Small intestine (tissue), 7 donors: Measurements from ENCODE around the gene JOSD2. TPM values are rescaled to one million over a fixed set of nuclear protein-coding genes. Genes with fewer than 3 reads are reported as not detected.

ENCODE experiments used
- DNase-seq, 2 donors: peaks; one replicate each; pipeline versions ENCODE4 v3.0.0 to v3.0.0-alpha.2; 2013
- FAIRE-seq: peaks from 2 replicates; lab custom pipeline; 2012; peaks lifted over from hg19 to GRCh38; lab: Jason Lieb, UNC
- H3K27ac ChIP-seq, 3 donors: one replicate each; pipeline ENCODE4 v1.5.1; 2013; ENCODE audit warnings: low read length in 2 of 3, mild to moderate bottlenecking in 2 of 3, control low read depth in 1 of 3, inconsistent platforms in 1 of 3, low read depth in 1 of 3, moderate library complexity in 1 of 3
- H3K27me3 ChIP-seq, 3 donors: one replicate each; pipeline ENCODE4 v1.6.1; 2013; ENCODE audit warnings: low read length in 3 of 3, inconsistent platforms in 1 of 3; ENCODE audit not compliant: control insufficient read depth in 3 of 3, insufficient read depth in 3 of 3
- H3K36me3 ChIP-seq, 3 donors: one replicate each; pipeline ENCODE4 v1.6.1; 2013; ENCODE audit warnings: low read length in 3 of 3, inconsistent platforms in 1 of 3, low read depth in 1 of 3, mild to moderate bottlenecking in 1 of 3, moderate library complexity in 1 of 3; ENCODE audit not compliant: control insufficient read depth in 3 of 3, insufficient read depth in 2 of 3
- H3K4me1 ChIP-seq, 3 donors: one replicate each; pipeline ENCODE4 v1.6.1; 2013; ENCODE audit warnings: low read length in 2 of 3, inconsistent platforms in 1 of 3, low read depth in 1 of 3, mild to moderate bottlenecking in 1 of 3, moderate library complexity in 1 of 3; ENCODE audit not compliant: control insufficient read depth in 3 of 3, insufficient read depth in 2 of 3
- H3K4me3 ChIP-seq, 3 donors: one replicate each; pipeline ENCODE4 v1.5.1; 2013; ENCODE audit warnings: low read length in 3 of 3, control low read depth in 1 of 3, inconsistent platforms in 1 of 3, low read depth in 1 of 3, mild to moderate bottlenecking in 1 of 3, moderate library complexity in 1 of 3
- H3K9me3 ChIP-seq, 2 donors: one replicate each; pipeline ENCODE4 v1.6.1; 2013; ENCODE audit warnings: low read depth in 1 of 2, low read length in 1 of 2; ENCODE audit not compliant: control insufficient read depth in 2 of 2, insufficient read depth in 1 of 2
- WGBS, 3 donors: extraction: QIAGEN DNeasy Blood & Tissue Kit; methylation state at CpG; one replicate each; pipeline ENCODE4 v1.1.7; 2013; 5-methylcytosine and 5-hydroxymethylcytosine counted together
- polyA plus RNA-seq, 4 donors: library from polyadenylated mRNA; stranded (reverse) in 3 of 4; unstranded in 1 of 4; fragments of 200-250 nt in 3 of 4; fragments of 120-200 nt in 1 of 4; gene quantifications; one replicate each; pipeline versions ENCODE4 v1.2.1 to v1.2.3, GENCODE V29; 2013
- donor health status: healthy with polysubstance abuse.
- donor health status: control.
- donor health status: control.
- donor health status: Bipolar disorder and iron deficiency.
- donor health status: healthy.

JOSD2 gene
- polyA plus RNA-seq, 4 donors = 21.2 to 97.8 (median 74.1) TPM

- Histone ChIP-seq H3K9me3 (peaks cover 0 to 15% of the 10 kb centered on the region in 2 donors), H3K27me3 (peaks cover 0 to 7% (median 2%) of the 10 kb centered on the region in 3 donors), H3K4me3 (no peak overlapping the region), H3K36me3 (no peaks in the 10 kb centered on the region), H3K4me1 (peaks cover 0 to 4% (median 0%) of the 10 kb centered on the region in 3 donors), H3K27ac (no peak overlapping the region)
- DNase-seq (no peak), FAIRE-seq (no peak)
- WGBS, 3 donors = 36 to 49% (median 46%) methylated on average over 26 of the region's 26 CpGs
Measured at GRCh38 chr19:50490991-50491472, 20.0 kb downstream of the JOSD2 start.

GRCh38 chr19:50490411-50490811 is 20.6 kb downstream of the JOSD2 start:
- Histone ChIP-seq H3K4me3 (no peak overlapping the region), H3K4me1 (peaks cover 0 to 4% (median 0%) of the 10 kb centered on the region in 3 donors), H3K27me3 (peaks cover 0 to 7% (median 2%) of the 10 kb centered on the region in 3 donors), H3K27ac (no peak overlapping the region), H3K36me3 (peaks cover 0 to 3% (median 0%) of the 10 kb centered on the region in 3 donors), H3K9me3 (peaks cover 0 to 15% of the 10 kb centered on the region in 2 donors)
- FAIRE-seq (no peak), DNase-seq (no peak)
- WGBS, 3 donors = 94 to 95% (median 95%) methylated on average over 18 of the region's 18 CpGs

- H3K4me3 ChIP-seq = no peak overlapping the region
- H3K9me3 ChIP-seq = peaks cover 0 to 15% of the 10 kb centered on the region in 2 donors
- H3K27ac ChIP-seq = no peak overlapping the region
- FAIRE-seq (no peak), DNase-seq (no peak)
- WGBS, 3 donors = 48 to 74% (median 68%) methylated on average over 24 of the region's 24 CpGs
- H3K36me3 ChIP-seq = peaks cover 0 to 8% (median 0%) of the 10 kb centered on the region in 3 donors
- H3K4me1 ChIP-seq = peaks cover 0 to 4% (median 0%) of the 10 kb centered on the region in 3 donors
- H3K27me3 ChIP-seq = peaks cover 0 to 5% (median 2%) of the 10 kb centered on the region in 3 donors
Measured at GRCh38 chr19:50489461-50490011, 21.5 kb downstream of the JOSD2 start.

DNA sequence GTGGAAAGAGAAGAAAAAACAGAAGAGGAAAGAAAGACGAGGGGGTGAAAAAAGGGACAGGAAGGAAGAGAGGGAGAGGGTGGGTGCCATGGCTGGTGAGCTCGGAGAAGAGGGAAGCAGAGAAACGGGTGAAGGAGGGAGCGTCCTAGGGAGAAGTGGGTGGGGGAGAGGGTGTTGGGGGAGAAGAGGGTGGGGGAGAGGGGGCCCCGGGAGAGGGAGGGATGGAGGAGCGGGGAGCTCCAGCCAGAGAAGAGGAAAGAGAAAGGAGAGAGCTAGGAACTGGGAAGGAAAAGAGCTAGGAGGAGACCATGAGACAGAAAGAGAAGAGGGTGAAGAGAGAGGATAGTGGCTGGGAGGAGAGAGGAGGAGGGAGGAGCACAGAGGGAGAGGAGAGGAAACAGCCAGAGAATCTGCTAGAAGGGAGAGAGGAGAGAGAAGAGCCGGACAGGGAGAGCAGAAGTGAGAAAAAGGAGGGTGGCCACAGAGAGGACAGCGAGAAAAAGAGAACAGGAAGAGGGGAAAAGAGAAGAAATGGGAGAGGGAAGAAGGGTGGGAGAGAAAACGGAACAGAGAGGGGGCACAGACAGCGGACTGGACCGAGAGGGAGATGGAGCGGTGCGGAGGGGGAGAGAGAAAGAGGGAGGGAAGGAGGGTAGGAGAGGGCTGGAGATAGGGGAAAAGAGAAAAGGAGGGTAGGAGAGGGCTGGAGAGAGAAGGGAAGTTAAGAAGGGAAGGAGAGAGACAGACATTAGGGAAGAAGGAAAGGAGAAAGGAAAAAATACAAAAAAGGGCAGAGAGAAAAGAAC is 22.4 kb downstream of the JOSD2 start:
- no peak overlapping the region for H3K4me3 ChIP-seq
- H3K9me3 ChIP-seq = peaks cover 0 to 15% of the 10 kb centered on the region in 2 donors
- WGBS, 3 donors = 30 to 53% (median 50%) methylated on average over 13 of the region's 13 CpGs
- FAIRE-seq (no peak), DNase-seq (no peak)
- H3K4me1 ChIP-seq = peaks cover 0 to 4% (median 0%) of the 10 kb centered on the region in 3 donors
- peaks cover 0 to 8% (median 0%) of the 10 kb centered on the region in 3 donors for H3K36me3 ChIP-seq
- H3K27ac ChIP-seq = no peak overlapping the region
- H3K27me3 ChIP-seq = peaks cover 0 to 5% (median 2%) of the 10 kb centered on the region in 3 donors

DNA sequence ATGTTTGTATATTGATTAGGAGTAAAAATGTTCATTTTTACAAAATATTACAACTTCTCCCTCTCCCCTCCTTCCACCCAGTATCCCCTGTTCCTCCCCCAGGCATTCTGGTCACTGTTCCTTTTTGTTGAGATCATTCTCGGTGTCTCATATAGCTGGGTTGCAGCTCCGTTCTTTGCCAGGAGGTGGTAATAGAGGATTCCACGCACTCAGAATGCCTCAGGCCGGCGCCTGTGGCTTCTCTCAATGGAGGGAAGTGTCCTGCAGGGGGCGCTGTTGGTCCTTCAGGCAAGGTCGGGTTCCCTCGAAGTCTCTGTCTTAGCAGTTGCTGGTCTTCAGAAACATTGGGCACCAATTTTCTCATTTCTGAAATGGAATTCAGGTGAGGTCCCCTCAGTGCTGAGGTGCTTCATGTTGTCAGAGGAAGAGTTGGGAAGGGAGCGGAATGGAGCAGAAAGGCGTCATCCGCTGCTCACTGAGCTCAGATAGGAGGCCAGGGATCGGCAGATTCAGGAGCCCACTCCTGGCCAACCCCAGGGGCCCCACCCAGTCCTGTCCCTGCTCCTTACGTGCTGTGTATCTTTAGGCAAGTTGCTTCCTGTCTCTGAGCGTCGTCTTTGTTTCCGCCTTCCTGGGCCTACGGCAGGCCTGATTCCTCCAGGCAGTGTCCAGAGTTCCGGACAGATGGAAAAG is 24.0 kb downstream of the JOSD2 start:
- no peak overlapping the region for H3K4me3 ChIP-seq
- no peak for DNase-seq
- 74 to 85% (median 83%) methylated on average over 18 of the region's 18 CpGs for WGBS, 3 donors
- peaks cover 0 to 15% of the 10 kb centered on the region in 2 donors for H3K9me3 ChIP-seq
- H3K27ac ChIP-seq = no peak overlapping the region
- peaks cover 0 to 22% (median 0%) of the 10 kb centered on the region in 3 donors for H3K36me3 ChIP-seq
- peaks cover 0 to under 1% (median 0%) of the 10 kb centered on the region in 3 donors for H3K4me1 ChIP-seq
- no peak for FAIRE-seq
- H3K27me3 ChIP-seq = peaks cover 0 to 5% (median 2%) of the 10 kb centered on the region in 3 donors

DNA sequence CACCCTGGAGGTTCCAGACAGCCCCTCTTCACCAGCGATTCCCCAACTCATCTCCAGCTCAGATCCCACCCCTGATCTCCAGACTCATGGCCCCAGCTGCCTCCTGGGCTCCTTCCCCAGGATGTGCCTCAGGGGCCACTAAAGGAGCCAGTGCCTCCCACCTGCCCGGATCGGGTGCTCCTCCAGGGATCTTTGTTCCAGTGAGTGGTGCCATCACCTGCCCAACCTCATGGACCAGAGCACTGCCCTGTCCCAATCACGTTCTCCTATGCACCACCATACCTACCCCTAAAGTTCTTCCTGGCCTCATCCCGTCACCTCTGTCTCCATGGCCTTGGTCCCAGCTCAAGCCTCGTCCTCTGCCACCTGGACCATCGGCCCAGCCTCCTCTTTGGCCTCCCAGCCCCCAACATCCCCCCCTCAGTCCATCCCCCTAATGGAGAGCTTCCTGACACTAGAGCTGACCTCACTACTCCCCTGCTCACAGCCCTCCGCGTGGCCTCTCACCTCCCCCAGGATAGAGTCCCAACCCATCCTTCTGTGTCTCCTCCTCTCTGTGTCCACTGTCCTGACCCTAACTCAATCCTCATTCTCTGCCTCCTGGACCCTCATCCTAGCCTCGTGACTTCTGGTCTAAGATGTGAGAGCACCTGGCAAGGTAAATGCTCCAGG is 25.6 kb downstream of the JOSD2 start:
- Histone ChIP-seq H3K36me3 (peaks cover 0 to 38% (median 0%) of the 10 kb centered on the region in 3 donors), H3K9me3 (peaks cover 0 to 12% of the 10 kb centered on the region in 2 donors), H3K4me1 (no peaks in the 10 kb centered on the region), H3K27ac (no peak overlapping the region), H3K27me3 (peaks cover 0 to 5% (median under 1%) of the 10 kb centered on the region in 3 donors), H3K4me3 (no peak overlapping the region)
- DNase-seq (no peak), FAIRE-seq (no peak)
- WGBS, 3 donors = 89 to 90% (median 89%) methylated on average over 10 of the region's 10 CpGs

GRCh38 chr19:50482916-50483315 is 28.1 kb downstream of the JOSD2 start:
- H3K27ac ChIP-seq = no peak overlapping the region
- peaks cover 0 to 63% (median 4%) of the 10 kb centered on the region in 3 donors for H3K36me3 ChIP-seq
- no peak overlapping the region for H3K4me3 ChIP-seq
- no peaks in the 10 kb centered on the region for H3K4me1 ChIP-seq
- no peak for FAIRE-seq
- peaks cover 0 to 5% (median 0%) of the 10 kb centered on the region in 3 donors for H3K27me3 ChIP-seq
- 91 to 92% (median 92%) methylated on average over 10 of the region's 10 CpGs for WGBS, 3 donors
- peaks cover 0 to 23% of the 10 kb centered on the region in 2 donors for H3K9me3 ChIP-seq
- DNase-seq = no peak
